GM12892 (cell line): ENCODE data around the gene MME.

Source experiments
- POLR2A ChIP-seq: IDR thresholded peaks from 2 replicates; pipeline ENCODE4 v1.6.1; 2011; ENCODE audit warnings: low read depth, low read length, control low read depth
- POLR2AphosphoS5 ChIP-seq: IDR thresholded peaks from 2 replicates; pipeline ENCODE4 v1.6.1; 2011; ENCODE audit warnings: low read depth, low read length, control low read depth

- TF ChIP-seq POLR2A: no peak
- no peak for TF ChIP-seq POLR2AphosphoS5
These were observed 131.1 kb downstream of the MME start for GRCh38 chr3:155211266-155211665.
